H9 (cell line): ENCODE results near the gene IFIT1B. TPM values are rescaled to one million over a fixed set of nuclear protein-coding genes. Genes with fewer than 3 reads are reported as not detected.

Source experiments
- DNase-seq: peaks from one replicate; pipeline ENCODE4 v3.0.0-alpha.2; 2017
- H2AFZ ChIP-seq: one replicate; pipeline ENCODE4 v1.6.1; 2013; ENCODE audit warnings: mild to moderate bottlenecking, low read length, control low read depth, moderate library complexity
- H2AK5ac ChIP-seq: 2 replicates; pipeline ENCODE4 v1.6.1; 2013; ENCODE audit warnings: low read length, control low read depth, mixed read lengths; ENCODE audit not compliant: insufficient read length
- H2BK120ac ChIP-seq: one replicate; pipeline ENCODE4 v1.6.1; 2013; ENCODE audit warnings: low read depth, mild to moderate bottlenecking, low read length, control low read depth, inconsistent platforms; ENCODE audit not compliant: poor library complexity, severe bottlenecking
- H2BK12ac ChIP-seq: 2 replicates; pipeline ENCODE4 v1.6.1; 2013; ENCODE audit warnings: low read length, control low read depth, mixed read lengths, low read depth; ENCODE audit not compliant: insufficient read length
- H2BK15ac ChIP-seq: 2 replicates; pipeline ENCODE4 v1.6.1; 2013; ENCODE audit warnings: low read depth, low read length, control low read depth
- H2BK20ac ChIP-seq: one replicate; pipeline ENCODE4 v1.6.1; 2013; ENCODE audit warnings: low read depth, mild to moderate bottlenecking, low read length, control low read depth, inconsistent platforms; ENCODE audit not compliant: poor library complexity, severe bottlenecking
- H2BK5ac ChIP-seq: 2 replicates; pipeline ENCODE4 v1.6.1; 2013; ENCODE audit warnings: low read length, control low read depth, mixed read lengths; ENCODE audit not compliant: insufficient read length
- H3K14ac ChIP-seq: 2 replicates; pipeline ENCODE4 v1.6.1; 2013; ENCODE audit warnings: low read length, control low read depth; ENCODE audit not compliant: insufficient read depth
- H3K18ac ChIP-seq: 2 replicates; pipeline ENCODE4 v1.6.1; 2013; ENCODE audit warnings: low read depth, mild to moderate bottlenecking, mixed read lengths, low read length, control low read depth; ENCODE audit not compliant: insufficient read length
- H3K23ac ChIP-seq: 2 replicates; pipeline ENCODE4 v1.6.1; 2013; ENCODE audit warnings: low read length, control low read depth, mixed read lengths, low read depth; ENCODE audit not compliant: insufficient read length
- H3K23me2 ChIP-seq: 2 replicates; pipeline ENCODE4 v1.6.1; 2013; ENCODE audit warnings: low read depth, mild to moderate bottlenecking, mixed read lengths, low read length, control low read depth; ENCODE audit not compliant: insufficient read length, poor library complexity, severe bottlenecking
- H3K27ac ChIP-seq: 2 replicates; pipeline ENCODE4 v1.5.1; 2013; ENCODE audit warnings: low read length, control low read depth, mixed read lengths, low read depth; ENCODE audit not compliant: insufficient read length
- H3K27me3 ChIP-seq: 2 replicates; pipeline ENCODE4 v1.6.1; 2013; ENCODE audit warnings: low read length, control low read depth, inconsistent platforms; ENCODE audit not compliant: insufficient read depth
- H3K4ac ChIP-seq: 2 replicates; pipeline ENCODE4 v1.6.1; 2013; ENCODE audit warnings: low read depth, mild to moderate bottlenecking, control low read depth, inconsistent platforms, low read length, moderate library complexity
- H3K4me1 ChIP-seq: 2 replicates; pipeline ENCODE4 v1.6.1; 2013; ENCODE audit warnings: low read length, control low read depth, inconsistent platforms; ENCODE audit not compliant: insufficient read depth
- H3K4me2 ChIP-seq: 2 replicates; pipeline ENCODE4 v1.6.1; 2013; ENCODE audit warnings: low read length, control low read depth, mixed read lengths; ENCODE audit not compliant: insufficient read length, insufficient read depth
- H3K56ac ChIP-seq: 2 replicates; pipeline ENCODE4 v1.6.1; 2013; ENCODE audit warnings: low read depth, mild to moderate bottlenecking, mixed read lengths, low read length, control low read depth; ENCODE audit not compliant: insufficient read length
- H3K79me1 ChIP-seq: 2 replicates; pipeline ENCODE4 v1.6.1; 2013; ENCODE audit warnings: low read depth, mild to moderate bottlenecking, moderate library complexity, low read length, control low read depth, inconsistent platforms; ENCODE audit not compliant: insufficient read depth, poor library complexity, severe bottlenecking
- H3K79me2 ChIP-seq: 2 replicates; pipeline ENCODE4 v1.6.1; 2013; ENCODE audit warnings: low read length, control low read depth, inconsistent platforms; ENCODE audit not compliant: insufficient read depth
- H3K9ac ChIP-seq: 2 replicates; pipeline ENCODE4 v1.6.1; 2013; ENCODE audit warnings: low read length, control low read depth, mixed read lengths; ENCODE audit not compliant: insufficient read length; ENCODE audit errors: extremely low read depth
- H3K9me3 ChIP-seq: one replicate; pipeline ENCODE4 v1.6.1; 2013; ENCODE audit warnings: low read depth, low read length, inconsistent platforms; ENCODE audit not compliant: control insufficient read depth
- H3T11ph ChIP-seq: one replicate; pipeline ENCODE4 v1.6.1; 2013; ENCODE audit warnings: mild to moderate bottlenecking, low read length, control low read depth, inconsistent platforms
- H4K20me1 ChIP-seq: one replicate; pipeline ENCODE4 v1.6.1; 2013; ENCODE audit not compliant: control insufficient read depth, insufficient read length, insufficient read depth
- H4K5ac ChIP-seq: 2 replicates; pipeline ENCODE4 v1.6.1; 2013; ENCODE audit warnings: low read depth, mild to moderate bottlenecking, mixed read lengths, low read length, control low read depth; ENCODE audit not compliant: insufficient read length
- H4K8ac ChIP-seq: replicated peaks from 2 replicates; pipeline ENCODE4 v1.6.1; 2013; ENCODE audit warnings: low read length, control low read depth, mixed read lengths, low read depth; ENCODE audit not compliant: insufficient read length
- H4K91ac ChIP-seq: 2 replicates; pipeline ENCODE4 v1.6.1; 2013; ENCODE audit warnings: low read depth, mild to moderate bottlenecking, moderate library complexity, mixed read lengths, low read length, control low read depth; ENCODE audit not compliant: insufficient read length
- H3K27ac Mint-ChIP-seq, 3 experiments: 2 replicates in 2 of 3; 3 replicates in 1 of 3; pipeline ENCODE4 v1.8.0; 2020 to 2021; ENCODE audit warnings: mixed read lengths in 3 of 3, mild to moderate bottlenecking in 1 of 3, moderate library complexity in 1 of 3
- H3K27me3 Mint-ChIP-seq: 2 replicates; pipeline ENCODE4 v1.8.0; 2021; ENCODE audit warnings: low read depth, mild to moderate bottlenecking, moderate library complexity, mixed read lengths
- H3K36me3 Mint-ChIP-seq, 3 experiments: 2 replicates in 2 of 3; 3 replicates in 1 of 3; pipeline ENCODE4 v1.8.0; 2020 to 2021; ENCODE audit warnings: low read depth in 3 of 3, mixed read lengths in 3 of 3; ENCODE audit not compliant: insufficient read depth in 1 of 3
- H3K4me1 Mint-ChIP-seq, 2 experiments: 2 replicates each; pipeline ENCODE4 v1.8.0; 2020; ENCODE audit warnings: mixed read lengths in 2 of 2
- H3K4me3 Mint-ChIP-seq, 2 experiments: 2 replicates in 1 of 2; 3 replicates in 1 of 2; pipeline ENCODE4 v1.8.0; 2020 to 2021; ENCODE audit warnings: mild to moderate bottlenecking in 2 of 2, mixed read lengths in 2 of 2, moderate library complexity in 1 of 2
- H3K9me3 Mint-ChIP-seq, 2 experiments: 2 replicates in 1 of 2; 3 replicates in 1 of 2; pipeline ENCODE4 v1.8.0; 2020; ENCODE audit warnings: mild to moderate bottlenecking in 2 of 2, mixed read lengths in 2 of 2, moderate library complexity in 1 of 2
- CTCF ChIP-seq: fragments of 200-600 bp; sonication (generic); conservative IDR thresholded peaks from 3 replicates; pipeline ENCODE4 v1.8.0; 2021; ENCODE audit warnings: antibody characterized with exemption, mild to moderate bottlenecking
- WGBS: extraction: QIAGEN DNeasy Blood & Tissue Kit; methylation state at CpG from one replicate; pipeline ENCODE4 v1.1.7; 2013; ENCODE audit warnings: missing lambda C conversion rate, low lambda C conversion rate, mixed read lengths; ENCODE audit not compliant: insufficient read length; ENCODE audit errors: extremely low coverage; 5-methylcytosine and 5-hydroxymethylcytosine counted together
- total RNA-seq: library from RNA; stranded (reverse); gene quantifications from 2 replicates; pipeline ENCODE4 v1.2.1, GENCODE V29; 2021

The IFIT1B gene
- total RNA-seq, 1 experiment from 2014 or later: not detected

DNA sequence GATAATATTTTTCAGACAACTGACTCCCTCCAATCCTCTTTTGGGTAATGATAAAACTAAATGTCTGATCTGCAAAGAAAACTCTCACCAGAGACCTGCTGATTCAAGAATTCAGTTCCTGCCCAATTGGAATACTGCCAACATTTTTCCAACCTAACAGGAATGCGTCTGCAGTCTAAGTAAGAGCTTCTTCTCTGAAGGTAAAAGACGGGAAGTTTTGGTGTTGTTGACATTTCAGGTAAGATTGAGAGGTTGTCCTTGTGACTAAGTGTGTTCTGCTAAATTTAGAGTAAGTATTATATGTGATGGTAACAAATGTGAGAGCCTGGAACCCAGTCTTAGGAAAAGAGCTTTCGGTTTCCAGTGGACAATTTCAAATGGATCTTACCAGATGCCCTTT, 54.1 kb downstream of the IFIT1B start:
- no peaks in the 10 kb centered on the region for H4K20me1 ChIP-seq
- no peak overlapping the region for H4K91ac ChIP-seq
- no peak for TF ChIP-seq CTCF
- no peak overlapping the region for H3K56ac ChIP-seq
- no peak overlapping the region for H2BK120ac ChIP-seq
- Mint-ChIP-seq H3K4me1 (peaks cover 28 to 36% of the 10 kb centered on the region in 2 experiments), H3K27me3 (no peaks in the 10 kb centered on the region), H3K36me3 (no peaks in the 10 kb centered on the region), H3K27ac (no peak overlapping the region), H3K9me3 (no peaks in the 10 kb centered on the region), H3K4me3 (no peak overlapping the region)
- no peak overlapping the region for H3K27ac ChIP-seq
- H3K14ac ChIP-seq: no peak overlapping the region
- H3K9ac ChIP-seq: no peak overlapping the region
- WGBS: no CpG with 5 or more reads among the region's 3 CpGs
- no peaks in the 10 kb centered on the region for H3K27me3 ChIP-seq
- H2AK5ac ChIP-seq: no peak overlapping the region
- no peaks in the 10 kb centered on the region for H3K4me1 ChIP-seq
- H3K9me3 ChIP-seq: no peaks in the 10 kb centered on the region
- H3K18ac ChIP-seq: no peak overlapping the region
- no peak overlapping the region for H3K4ac ChIP-seq
- no peak overlapping the region for H2AFZ ChIP-seq
- H2BK20ac ChIP-seq: no peak overlapping the region
- no peak overlapping the region for H2BK5ac ChIP-seq
- no peaks in the 10 kb centered on the region for H3K23me2 ChIP-seq
- no peak overlapping the region for H3K23ac ChIP-seq
- no peak overlapping the region for H4K8ac ChIP-seq
- H3K79me1 ChIP-seq: no peaks in the 10 kb centered on the region
- H3K79me2 ChIP-seq: no peaks in the 10 kb centered on the region
- no peak overlapping the region for H2BK15ac ChIP-seq
- H3K4me2 ChIP-seq: no peak overlapping the region
- no peak overlapping the region for H3T11ph ChIP-seq
- H4K5ac ChIP-seq: no peak overlapping the region
- DNase-seq: no peak
- no peak overlapping the region for H2BK12ac ChIP-seq

Other genes with a start within 250 kb of the IFIT1B start
- 0.88 and 1.0 TPM in 2 replicates for gene CH25H, start 170.7 kb upstream of the IFIT1B start, total RNA-seq
- gene LIPA, start 126.3 kb upstream of the IFIT1B start, total RNA-seq: 20.0 and 20.9 TPM in 2 replicates
- 0.09 TPM in 1 of 2 replicates, not detected in the other for gene IFIT2, start 76.0 kb upstream of the IFIT1B start, total RNA-seq
- gene IFIT3, start 50.1 kb upstream of the IFIT1B start, total RNA-seq: 0.55 and 0.64 TPM in 2 replicates
- gene IFIT1, start 14.6 kb downstream of the IFIT1B start, total RNA-seq: 1.2 and 1.9 TPM in 2 replicates
- 2.1 and 2.3 TPM in 2 replicates for gene IFIT5, start 36.5 kb downstream of the IFIT1B start, total RNA-seq
- gene SLC16A12, start 157.5 kb downstream of the IFIT1B start, total RNA-seq: 0.77 and 0.88 TPM in 2 replicates